HEK293T (cell line): ENCODE measurements around the gene SLMAP.

Experiments
- ARNT ChIP-seq: fragments of 450-650 bp; IDR thresholded peaks from 2 replicates; pipeline ENCODE4 v1.6.1; 2017; ENCODE audit warnings: mild to moderate bottlenecking
- BHLHE40 ChIP-seq: fragments of 450-650 bp; IDR thresholded peaks from 2 replicates; pipeline ENCODE4 v1.6.1; 2016; ENCODE audit warnings: mild to moderate bottlenecking, moderate library complexity, borderline replicate concordance
- ELF4 ChIP-seq: fragments of 450-650 bp; IDR thresholded peaks from 2 replicates; pipeline ENCODE4 v1.6.1; 2017; ENCODE audit warnings: antibody characterized with exemption
- FOXA1 ChIP-seq: fragments of 450-650 bp; IDR thresholded peaks from 2 replicates; pipeline ENCODE4 v1.6.1; 2016; ENCODE audit warnings: mild to moderate bottlenecking
- FOXM1 ChIP-seq: fragments of 450-650 bp; IDR thresholded peaks from 2 replicates; pipeline ENCODE4 v1.6.1; 2017; ENCODE audit warnings: mild to moderate bottlenecking, borderline replicate concordance
- L3MBTL2 ChIP-seq: fragments of 450-650 bp; conservative IDR thresholded peaks from 2 replicates; pipeline ENCODE4 v1.6.1; 2016; ENCODE audit warnings: mild to moderate bottlenecking
- LEF1 ChIP-seq: fragments of 450-650 bp; IDR thresholded peaks from 2 replicates; pipeline ENCODE4 v1.6.1; 2017; ENCODE audit warnings: mild to moderate bottlenecking, borderline replicate concordance
- SP1 ChIP-seq: fragments of 450-650 bp; IDR thresholded peaks from 2 replicates; pipeline ENCODE4 v1.6.1; 2017
- SUZ12 ChIP-seq: fragments of 450-650 bp; IDR thresholded peaks from 2 replicates; pipeline ENCODE4 v1.6.1; 2016; ENCODE audit warnings: mild to moderate bottlenecking
- TARDBP ChIP-seq: fragments of 450-650 bp; IDR thresholded peaks from 2 replicates; pipeline ENCODE4 v1.6.1; 2016

DNA sequence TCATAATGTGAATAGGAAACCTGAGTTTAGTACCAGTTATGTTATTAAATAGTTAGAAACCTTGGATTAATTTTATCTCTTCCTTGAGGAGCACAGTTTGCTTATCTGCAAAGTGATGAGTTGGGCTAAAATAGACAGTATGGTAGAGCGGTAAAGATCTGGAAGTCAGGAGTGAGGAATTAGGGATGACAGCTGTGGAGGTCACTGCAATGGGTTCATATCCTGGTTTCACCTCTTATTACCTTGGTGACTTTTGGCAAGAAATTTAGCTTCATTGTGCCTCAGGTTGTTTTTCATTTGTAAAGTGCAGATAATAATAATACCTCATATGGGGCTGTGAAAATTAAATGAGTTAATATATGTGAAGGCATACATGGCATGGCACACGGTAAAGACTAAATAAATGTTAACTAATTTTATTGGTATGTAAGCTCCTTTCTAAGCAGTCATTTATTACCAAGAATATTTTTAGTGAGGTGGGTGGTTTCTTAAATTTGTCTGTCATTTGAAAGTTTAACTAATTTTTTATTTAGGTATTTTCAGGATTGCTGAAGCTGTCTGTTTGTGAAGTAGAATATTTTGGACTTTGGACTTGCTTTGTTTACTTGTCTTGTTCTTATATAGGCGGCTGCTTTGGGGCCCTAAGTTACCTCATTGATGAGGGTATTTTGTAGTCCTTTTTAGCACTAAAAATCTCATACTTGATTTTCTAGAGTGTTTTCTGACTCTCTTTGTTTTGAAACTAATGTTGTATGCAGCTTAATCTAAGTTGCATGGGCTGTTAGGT lies 41.8 kb downstream of the SLMAP start:
- no peak for TF ChIP-seq BHLHE40
- TF ChIP-seq FOXA1 = no peak
- no peak for TF ChIP-seq SUZ12
- no peak for TF ChIP-seq L3MBTL2
- TF ChIP-seq SP1 = no peak
- no peak for TF ChIP-seq ARNT
- no peak for TF ChIP-seq TARDBP
- no peak for TF ChIP-seq FOXM1
- TF ChIP-seq ELF4 = no peak
- no peak for TF ChIP-seq LEF1
